ENCODE results near the gene LZTR1. TPM values are rescaled to one million over a fixed set of nuclear protein-coding genes. Genes with fewer than 3 reads are reported as not detected.
A peak's percentile ranks its signal among the peaks of the same experiment; 100 is the strongest.

LZTR1 gene
- polyA plus RNA-seq, 1 of the 3 experiments (the other 2 are of a cell fraction): 37.7 TPM

GRCh38 chr22:20964090-20964798 lies 17.9 kb upstream of the LZTR1 start:
- WGBS (ENCODE audit: low lambda C conversion rate): 50% methylated on average over 5 of the region's 6 CpGs
- peak overlapping the region; percentile 72 for H3K4me2 ChIP-seq
- POLR2A ChIA-PET: interaction anchor here (1.6 kb wide), 1 partner anchor 18 kb away, joined by 6 read pairs; the partner anchor contains the start of gene LZTR1

GRCh38 chr22:20964799-20965103 lies 17.3 kb upstream of the LZTR1 start:
- H4K20me1 ChIP-seq (ENCODE audit: insufficient read depth): no peaks in the 10 kb centered on the region
- no peaks in the 10 kb centered on the region for H3K79me2 ChIP-seq (ENCODE audit: insufficient read depth)
- peaks cover 0 to 26% of the 10 kb centered on the region in 2 experiments; a peak in 1 of 4 replicates for H3K4me1 ChIP-seq (ENCODE audit: control insufficient read depth in 1 of 2, insufficient read depth in 2 of 2, low read depth in 1 of 2, low read length in 1 of 2)
- ChIA-PET POLR2A (no interaction called here), CTCF (interaction anchor here (0.8 to 7.0 kb wide), 4 partner anchors 9 to 79 kb away, joined by 3 to 44 read pairs (median 10); no protein-coding TSS in a partner anchor)
- H2AFZ ChIP-seq (ENCODE audit: low read depth): no peak overlapping the region
- H3K9me2 ChIP-seq: no peaks in the 10 kb centered on the region
- H3K27me3 ChIP-seq (ENCODE audit: insufficient read depth): no peaks in the 10 kb centered on the region
- no peak for DNase-seq
- 6% methylated on average over 16 of the region's 28 CpGs for WGBS (ENCODE audit: low lambda C conversion rate)
- no peaks in the 10 kb centered on the region for H3F3A ChIP-seq (replicated peaks; ENCODE audit: insufficient read depth)
- H3K4me2 ChIP-seq: peak overlapping the region; percentile 72
- H3K4me3 ChIP-seq (ENCODE audit: low read depth in 2 of 2, low read length in 1 of 2): peak overlapping the region; percentile 44 to 46; a peak in 3 of 4 replicates
- no peaks in the 10 kb centered on the region for H3K36me3 ChIP-seq (replicated peaks in 1 of 2; ENCODE audit: control insufficient read depth in 1 of 2, insufficient read depth in 2 of 2, low read length in 1 of 2)
- H3K9ac ChIP-seq: no peak overlapping the region
- no peaks in the 10 kb centered on the region for H3K9me3 ChIP-seq
- H3K27ac ChIP-seq (ENCODE audit: low read depth in 2 of 2, low read length in 1 of 2): no peak overlapping the region
- TF ChIP-seq GABPA (IDR thresholded peaks at IDR 0.05; ENCODE audit: low read depth) (no peak), RCOR1 (IDR thresholded peaks at IDR 0.05; ENCODE audit: low read length) (no peak), NFIC (IDR thresholded peaks at IDR 0.05; ENCODE audit: borderline replicate concordance) (no peak), FOXM1 (IDR thresholded peaks at IDR 0.05; ENCODE audit: low read depth) (no peak), FOXJ3 (CRISPR knock-in tag; IDR thresholded peaks at IDR 0.05) (no peak), USF2 (IDR thresholded peaks at IDR 0.05; ENCODE audit: borderline replicate concordance, low read depth, low read length) (no peak), JUND (IDR thresholded peaks at IDR 0.05) (no peak), USF1 (IDR thresholded peaks at IDR 0.05; ENCODE audit: borderline replicate concordance, low read depth) (no peak), TAF1 (IDR thresholded peaks at IDR 0.05; ENCODE audit: borderline replicate concordance, low read depth, low read length) (no peak), CTCF (IDR thresholded peaks at IDR 0.05) (no peak), CHD2 (IDR thresholded peaks at IDR 0.05; ENCODE audit: low read length, partially characterized antibody) (no peak), SMC3 (IDR thresholded peaks at IDR 0.05; ENCODE audit: low read depth, low read length) (no peak)

More at GRCh38 chr22:20964090-20964798, 17.9 kb upstream of the LZTR1 start:
- H3K9ac ChIP-seq: no peak overlapping the region
- TF ChIP-seq TCF12 (IDR thresholded peaks at IDR 0.05): no peak
- TF ChIP-seq MEF2A (IDR thresholded peaks at IDR 0.05; ENCODE audit: borderline replicate concordance, low read depth): no peak
- TF ChIP-seq RXRA (IDR thresholded peaks at IDR 0.05; ENCODE audit: borderline replicate concordance, low read depth): no peak
- no peak for TF ChIP-seq EP300 (IDR thresholded peaks at IDR 0.05; ENCODE audit: borderline replicate concordance in 1 of 2, low read depth in 1 of 2, low read length in 1 of 2)
- no peak for TF ChIP-seq JUND (IDR thresholded peaks at IDR 0.05)
- no peak for TF ChIP-seq MAX (IDR thresholded peaks at IDR 0.05; ENCODE audit: low read depth)
- TF ChIP-seq ELF1 (IDR thresholded peaks at IDR 0.05): no peak
- no peak for TF ChIP-seq GABPA (IDR thresholded peaks at IDR 0.05; ENCODE audit: low read depth)
- TF ChIP-seq CTCF (IDR thresholded peaks at IDR 0.05): no peak
- H3F3A ChIP-seq (replicated peaks; ENCODE audit: insufficient read depth): no peaks in the 10 kb centered on the region
- H3K27ac ChIP-seq (ENCODE audit: low read depth in 2 of 2, low read length in 1 of 2): no peak overlapping the region
- no peaks in the 10 kb centered on the region for H3K79me2 ChIP-seq (ENCODE audit: insufficient read depth)
- H3K9me3 ChIP-seq: no peaks in the 10 kb centered on the region
- H3K36me3 ChIP-seq (replicated peaks in 1 of 2; ENCODE audit: control insufficient read depth in 1 of 2, insufficient read depth in 2 of 2, low read length in 1 of 2): no peaks in the 10 kb centered on the region
- CTCF ChIA-PET: interaction anchor here (0.8 to 7.0 kb wide), 4 partner anchors 9 to 79 kb away, joined by 3 to 44 read pairs (median 10); no protein-coding TSS in a partner anchor
- H3K4me3 ChIP-seq (ENCODE audit: low read depth in 2 of 2, low read length in 1 of 2): peak overlapping the region; percentile 44 to 46; a peak in 3 of 4 replicates
- peaks cover 0 to 26% of the 10 kb centered on the region in 2 experiments; a peak in 1 of 4 replicates for H3K4me1 ChIP-seq (ENCODE audit: control insufficient read depth in 1 of 2, insufficient read depth in 2 of 2, low read depth in 1 of 2, low read length in 1 of 2)
- H4K20me1 ChIP-seq (ENCODE audit: insufficient read depth): no peaks in the 10 kb centered on the region
- no peaks in the 10 kb centered on the region for H3K9me2 ChIP-seq
- no peak overlapping the region for H2AFZ ChIP-seq (ENCODE audit: low read depth)
- no peaks in the 10 kb centered on the region for H3K27me3 ChIP-seq (ENCODE audit: insufficient read depth)
- DNase-seq: peak; percentile 30

Data from SK-N-SH (cell line).